Upper lobe of left lung (tissue), 6 donors: ENCODE measurements around the gene LBP. TPM values are rescaled to one million over a fixed set of nuclear protein-coding genes. Genes with fewer than 3 reads are reported as not detected.
A peak's percentile ranks its signal among the peaks of the same experiment; 100 is the strongest.

Source experiments
- ATAC-seq, 2 donors: fragments of 200-7000 bp; cut with Tn5 transposase; one replicate each; pipeline ENCODE4 v1.9.1; 2022; ENCODE audit warnings: mild to moderate bottlenecking in 2 of 2, moderate library complexity in 2 of 2; ENCODE audit not compliant: low FRiP score in 2 of 2
- DNase-seq, 2 donors: peaks; one replicate each; pipeline ENCODE4 v3.0.0-alpha.2; 2019 to 2020
- H3K27ac ChIP-seq, 4 donors: fragments of 200-600 bp; sonication (generic); one replicate each; pipeline ENCODE4 v1.5.1; 2016 to 2019
- H3K27me3 ChIP-seq, 4 donors: fragments of 200-600 bp; sonication (generic); one replicate each; pipeline ENCODE4 v1.5.1; 2017 to 2019
- H3K36me3 ChIP-seq, 4 donors: fragments of 200-600 bp; sonication (generic); one replicate each; pipeline ENCODE4 v1.5.1; 2016 to 2019
- H3K4me1 ChIP-seq, 4 donors: fragments of 200-600 bp; sonication (generic); one replicate each; pipeline ENCODE4 v1.5.1; 2018 to 2019
- H3K4me3 ChIP-seq, 4 donors: fragments of 200-600 bp; sonication (generic); one replicate each; pipeline ENCODE4 v1.5.1; 2017 to 2019; ENCODE audit warnings: mild to moderate bottlenecking in 2 of 4, moderate library complexity in 1 of 4
- H3K9me3 ChIP-seq, 4 donors: fragments of 200-600 bp; sonication (generic); one replicate each; pipeline ENCODE4 v1.5.1; 2018 to 2019
- CTCF ChIP-seq, 6 experiments: fragments of 450-650 bp in 4 of 6; fragments of 200-600 bp in 2 of 6; sonication (generic) in 2 of 6; IDR thresholded peaks; one replicate each; pipeline ENCODE4 v1.5.1; 2016 to 2019; ENCODE audit warnings: antibody characterized with exemption in 6 of 6
- EP300 ChIP-seq, 4 donors: sonication (generic); formaldehyde crosslinking; IDR thresholded peaks; one replicate each; pipeline ENCODE4 v1.5.1; 2017; ENCODE audit warnings: antibody characterized with exemption in 4 of 4, control low read depth in 2 of 4
- POLR2A ChIP-seq, 4 donors: fragments of 450-650 bp; IDR thresholded peaks; one replicate each; pipeline ENCODE4 v1.5.1; 2016 to 2017; ENCODE audit warnings: antibody characterized with exemption in 4 of 4, mild to moderate bottlenecking in 2 of 4
- POLR2AphosphoS5 ChIP-seq, 2 donors: sonication (generic); formaldehyde crosslinking; IDR thresholded peaks; one replicate each; pipeline ENCODE4 v1.5.1; 2017; ENCODE audit warnings: antibody characterized with exemption in 2 of 2
- WGBS, 2 donors: methylation state at CpG; one replicate each; pipeline ENCODE4 v1.1.5; 2017 to 2018; 5-methylcytosine and 5-hydroxymethylcytosine counted together
- total RNA-seq, 6 donors: library from RNA; depleted of rRNA in 4 of 6; stranded (reverse); fragments of >200 nt in 4 of 6; gene quantifications; one replicate each; pipeline versions ENCODE4 v1.1.0 to v1.2.1, GENCODE V29; 2016 to 2021
- donor health status: DM: no; HTN: no; CAD: no; lungs with moderate emphysema.
- donor health status: DM: no; HTN: yes; CAD: no; lungs with severe emphysema.

Gene LBP
- total RNA-seq, 6 donors from 2014 or later, result 0.14 to 0.44 (median 0.30) TPM; not detected in 3

- H3K27me3 ChIP-seq, result no peaks in the 10 kb centered on the region
- TF ChIP-seq CTCF (IDR thresholded peaks at IDR 0.05) (no peak), EP300 (IDR thresholded peaks at IDR 0.05) (no peak), POLR2A (IDR thresholded peaks at IDR 0.05) (no peak), POLR2AphosphoS5 (IDR thresholded peaks at IDR 0.05) (no peak)
- no peaks in the 10 kb centered on the region for H3K4me1 ChIP-seq
- no peak overlapping the region for H3K27ac ChIP-seq
- DNase-seq (no peak), ATAC-seq (no peak)
- H3K9me3 ChIP-seq, result no peaks in the 10 kb centered on the region
- no peaks in the 10 kb centered on the region for H3K36me3 ChIP-seq
- 80 to 83% methylated on average over 16 to 18 of the region's 18 CpGs for WGBS, 2 donors
- H3K4me3 ChIP-seq, result no peak overlapping the region
Observed at GRCh38 chr20:38355161-38356012, 9.1 kb downstream of the LBP start.

GRCh38 chr20:38357653-38358207 is 11.4 kb downstream of the LBP start:
- ATAC-seq (peak; percentile 32 to 56), DNase-seq (no peak)
- Histone ChIP-seq H3K4me3 (no peak overlapping the region), H3K36me3 (no peaks in the 10 kb centered on the region), H3K4me1 (no peaks in the 10 kb centered on the region), H3K9me3 (no peaks in the 10 kb centered on the region), H3K27me3 (no peaks in the 10 kb centered on the region), H3K27ac (no peak overlapping the region)
- WGBS, 2 donors, result 65 to 81% methylated on average over 7 of the region's 7 CpGs
- no peak for TF ChIP-seq POLR2AphosphoS5 (IDR thresholded peaks at IDR 0.05)
- no peak for TF ChIP-seq CTCF (IDR thresholded peaks at IDR 0.05)
- no peak for TF ChIP-seq POLR2A (IDR thresholded peaks at IDR 0.05)
- no peak for TF ChIP-seq EP300 (IDR thresholded peaks at IDR 0.05)

GRCh38 chr20:38358556-38358955 is 12.3 kb downstream of the LBP start:
- H3K9me3 ChIP-seq, result no peaks in the 10 kb centered on the region
- H3K27me3 ChIP-seq, result no peaks in the 10 kb centered on the region
- TF ChIP-seq EP300 (IDR thresholded peaks at IDR 0.05) (no peak), POLR2A (IDR thresholded peaks at IDR 0.05) (no peak), POLR2AphosphoS5 (IDR thresholded peaks at IDR 0.05) (no peak), CTCF (IDR thresholded peaks at IDR 0.05) (no peak)
- no peaks in the 10 kb centered on the region for H3K4me1 ChIP-seq
- H3K27ac ChIP-seq, result no peak overlapping the region
- 73 to 76% methylated on average over 7 of the region's 7 CpGs for WGBS, 2 donors
- DNase-seq (no peak), ATAC-seq (no peak)
- H3K4me3 ChIP-seq, result no peak overlapping the region
- no peaks in the 10 kb centered on the region for H3K36me3 ChIP-seq

GRCh38 chr20:38363004-38363747 is 16.9 kb downstream of the LBP start:
- TF ChIP-seq EP300 (IDR thresholded peaks at IDR 0.05) (no peak), POLR2A (IDR thresholded peaks at IDR 0.05) (no peak), POLR2AphosphoS5 (IDR thresholded peaks at IDR 0.05) (no peak), CTCF (IDR thresholded peaks at IDR 0.05) (no peak)
- DNase-seq, result no peak
- no peak for ATAC-seq
- H3K9me3 ChIP-seq, result no peaks in the 10 kb centered on the region
- H3K27me3 ChIP-seq, result no peaks in the 10 kb centered on the region
- no peaks in the 10 kb centered on the region for H3K4me1 ChIP-seq
- no peak overlapping the region for H3K27ac ChIP-seq
- no peak overlapping the region for H3K4me3 ChIP-seq
- no peaks in the 10 kb centered on the region for H3K36me3 ChIP-seq
- 94 to 95% methylated on average over 5 to 8 of the region's 8 CpGs for WGBS, 2 donors
